Measurements from ENCODE around the gene MLPH.

The MLPH gene

DNA sequence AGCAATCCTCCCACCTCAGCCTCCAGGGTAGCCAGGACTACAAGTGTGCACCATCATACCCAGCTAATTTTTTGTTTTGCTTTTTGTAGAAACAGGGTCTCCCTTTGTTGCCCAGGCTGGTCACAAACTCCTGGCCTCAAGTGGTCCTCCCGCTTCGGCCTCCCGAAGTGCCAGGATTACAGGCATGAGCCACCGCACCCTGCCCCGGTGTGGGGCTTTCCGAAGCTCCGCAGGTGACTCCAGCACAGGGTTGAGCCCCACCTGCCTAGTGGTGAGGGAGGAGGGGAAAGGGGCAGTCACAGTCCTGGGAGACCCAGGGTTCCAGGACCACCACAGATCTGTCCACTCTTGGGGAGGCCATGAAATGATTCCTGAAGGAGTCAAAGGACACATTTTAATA, 84.5 kb downstream of the MLPH start:
- FAIRE-seq, result no peak

DNA sequence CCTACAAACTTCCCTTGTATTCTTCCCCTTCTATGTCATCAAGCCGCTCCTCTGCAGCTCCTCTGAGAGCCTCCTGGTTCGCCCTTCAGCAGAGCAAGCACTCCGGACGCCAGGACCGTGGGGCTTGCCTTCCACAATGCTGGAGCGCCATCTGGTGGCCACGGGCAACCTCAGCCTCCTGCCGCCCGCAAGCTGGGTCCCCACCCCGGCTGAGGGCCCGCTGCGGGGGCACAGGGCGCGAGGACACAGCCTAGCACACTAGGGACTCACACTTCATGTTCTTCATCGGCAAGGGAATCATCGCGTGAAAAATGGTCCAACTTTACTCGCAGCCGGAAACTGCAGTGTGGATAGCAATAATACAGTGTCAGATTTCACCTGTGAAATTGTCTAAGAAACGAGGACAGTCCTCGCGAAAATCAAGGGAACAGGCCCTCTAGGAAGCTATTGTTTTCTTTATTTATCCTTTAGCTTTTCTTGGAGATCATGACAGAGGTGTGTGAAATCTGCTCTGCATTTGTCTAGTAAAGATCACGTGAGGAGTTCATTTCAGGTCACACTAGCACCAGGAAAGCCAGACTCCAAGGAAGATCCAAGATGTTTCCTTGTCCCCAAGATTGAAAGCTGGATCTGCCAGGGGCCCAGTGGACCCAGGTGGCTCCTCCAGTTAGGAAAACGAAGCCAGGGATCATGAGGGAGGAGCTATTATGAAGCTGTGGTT, 85.1 kb downstream of the MLPH start:
- no peak for FAIRE-seq

DNA sequence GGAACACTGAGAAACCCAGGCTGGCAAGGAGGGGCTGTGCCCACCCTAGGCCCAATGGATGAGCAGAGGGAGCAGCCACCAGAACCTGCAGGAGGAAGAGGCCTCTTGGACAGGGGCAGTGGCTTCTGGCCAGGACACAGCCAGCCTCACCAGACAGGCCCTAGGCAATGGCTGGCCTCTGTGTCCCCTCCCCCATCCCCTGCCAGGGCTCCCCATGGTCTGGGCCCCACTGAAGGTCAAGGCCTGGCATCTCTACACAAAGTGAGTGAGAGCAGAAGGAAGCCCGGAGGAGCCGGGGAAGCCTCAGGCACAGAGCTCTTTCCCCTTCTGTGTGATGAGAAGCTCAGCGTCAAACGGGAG, 85.7 kb downstream of the MLPH start:
- no peak for FAIRE-seq

DNA sequence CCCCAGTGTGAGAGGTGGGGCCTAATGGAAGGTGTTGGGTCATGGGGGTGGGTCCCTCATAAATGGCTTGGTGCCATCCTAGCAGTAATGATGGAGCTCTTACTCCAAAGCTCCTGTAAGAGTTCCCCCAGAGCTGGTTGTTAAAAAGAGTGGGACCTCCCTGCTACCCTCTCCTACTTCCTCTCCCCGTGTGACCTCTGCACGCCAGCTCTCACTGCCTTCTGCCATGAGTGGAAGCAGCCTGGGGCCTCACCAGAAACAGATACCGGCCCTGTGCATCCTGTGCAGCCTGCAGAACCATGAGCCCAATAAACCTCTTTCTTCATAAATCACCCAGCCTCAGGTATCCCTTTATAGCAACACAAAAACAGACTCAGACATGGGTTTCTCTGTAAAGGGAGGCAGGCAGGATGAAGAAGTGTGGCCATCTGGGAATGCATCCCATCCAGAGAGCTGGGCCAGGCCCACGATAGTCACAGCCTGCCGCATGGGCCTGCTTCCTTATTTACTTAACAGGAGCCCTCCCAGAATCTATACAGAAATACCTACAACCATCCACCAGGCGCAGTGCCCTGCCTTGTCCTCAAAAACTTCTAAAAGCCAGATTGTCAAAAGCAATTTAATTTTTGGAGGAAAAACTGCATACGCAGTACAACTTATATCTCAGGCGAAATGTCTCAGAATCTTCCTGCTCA, 86.8 kb downstream of the MLPH start:
- no peak for FAIRE-seq

DNA sequence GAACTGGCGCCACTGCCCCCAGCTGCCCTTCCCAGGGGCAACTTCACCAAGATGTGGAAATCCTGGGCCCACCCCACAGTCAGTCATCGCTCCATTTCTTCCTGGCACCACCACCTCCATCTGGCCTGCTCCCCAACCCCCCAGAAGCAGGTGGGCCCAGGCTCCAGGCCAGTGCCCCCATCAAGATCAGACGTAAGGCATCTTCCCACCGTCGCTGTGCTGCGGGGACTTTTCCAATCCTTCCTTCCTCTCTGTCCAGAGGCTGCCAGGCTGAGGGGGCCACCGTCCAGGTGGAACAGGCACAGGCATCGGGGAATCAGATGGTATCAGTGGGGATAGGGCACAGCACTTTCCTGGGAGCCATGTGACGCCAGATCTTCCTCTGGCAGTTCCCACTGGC, 87.4 kb downstream of the MLPH start:
- FAIRE-seq, result no peak

DNA sequence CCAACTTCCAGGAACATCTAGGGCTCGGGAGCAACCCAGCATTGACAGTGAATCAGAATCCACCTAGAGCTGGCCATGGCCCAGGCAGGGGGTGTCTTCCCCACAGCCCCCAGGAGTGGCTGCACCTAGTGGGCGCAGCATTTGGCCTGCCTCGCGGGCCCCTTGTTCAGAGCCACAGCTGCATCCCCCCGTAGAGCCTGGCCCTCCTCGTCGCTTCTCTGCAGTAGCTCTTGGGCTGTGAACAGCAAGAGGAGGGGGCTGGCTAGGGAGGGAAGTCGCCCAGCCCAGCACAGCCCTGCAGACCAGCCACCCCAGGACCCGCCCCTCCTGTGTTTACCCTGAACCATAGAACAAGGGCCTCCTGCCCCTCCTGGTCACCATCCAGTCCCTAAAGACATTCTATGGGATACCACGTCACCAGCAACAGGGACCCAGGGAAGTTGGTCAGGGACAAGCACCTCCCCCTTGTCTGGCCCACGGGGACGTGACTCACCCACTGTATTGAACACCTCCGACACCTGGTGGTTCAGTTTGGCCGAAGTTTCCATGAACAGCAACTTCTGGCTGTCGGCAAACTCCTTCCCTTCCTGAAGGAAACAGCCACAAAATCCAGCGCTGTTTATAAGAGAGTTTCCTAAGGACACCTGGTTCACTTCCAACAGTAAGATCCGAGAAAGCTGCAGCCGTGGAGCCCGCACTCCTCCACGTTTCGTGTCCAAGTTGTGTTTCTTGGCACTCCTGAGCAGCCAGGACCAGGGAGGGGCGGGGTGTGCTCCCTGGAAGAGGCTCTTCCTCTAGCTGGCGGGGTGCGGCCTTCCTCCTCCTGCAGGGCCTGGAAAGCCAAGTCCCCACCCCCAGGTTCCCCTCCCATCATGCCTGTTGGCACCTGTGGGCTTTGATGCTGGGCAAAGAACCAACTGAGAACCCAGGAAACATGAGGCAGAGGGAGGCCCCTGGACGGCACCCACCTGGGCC, 88.1 kb downstream of the MLPH start:
- no peak for FAIRE-seq

DNA sequence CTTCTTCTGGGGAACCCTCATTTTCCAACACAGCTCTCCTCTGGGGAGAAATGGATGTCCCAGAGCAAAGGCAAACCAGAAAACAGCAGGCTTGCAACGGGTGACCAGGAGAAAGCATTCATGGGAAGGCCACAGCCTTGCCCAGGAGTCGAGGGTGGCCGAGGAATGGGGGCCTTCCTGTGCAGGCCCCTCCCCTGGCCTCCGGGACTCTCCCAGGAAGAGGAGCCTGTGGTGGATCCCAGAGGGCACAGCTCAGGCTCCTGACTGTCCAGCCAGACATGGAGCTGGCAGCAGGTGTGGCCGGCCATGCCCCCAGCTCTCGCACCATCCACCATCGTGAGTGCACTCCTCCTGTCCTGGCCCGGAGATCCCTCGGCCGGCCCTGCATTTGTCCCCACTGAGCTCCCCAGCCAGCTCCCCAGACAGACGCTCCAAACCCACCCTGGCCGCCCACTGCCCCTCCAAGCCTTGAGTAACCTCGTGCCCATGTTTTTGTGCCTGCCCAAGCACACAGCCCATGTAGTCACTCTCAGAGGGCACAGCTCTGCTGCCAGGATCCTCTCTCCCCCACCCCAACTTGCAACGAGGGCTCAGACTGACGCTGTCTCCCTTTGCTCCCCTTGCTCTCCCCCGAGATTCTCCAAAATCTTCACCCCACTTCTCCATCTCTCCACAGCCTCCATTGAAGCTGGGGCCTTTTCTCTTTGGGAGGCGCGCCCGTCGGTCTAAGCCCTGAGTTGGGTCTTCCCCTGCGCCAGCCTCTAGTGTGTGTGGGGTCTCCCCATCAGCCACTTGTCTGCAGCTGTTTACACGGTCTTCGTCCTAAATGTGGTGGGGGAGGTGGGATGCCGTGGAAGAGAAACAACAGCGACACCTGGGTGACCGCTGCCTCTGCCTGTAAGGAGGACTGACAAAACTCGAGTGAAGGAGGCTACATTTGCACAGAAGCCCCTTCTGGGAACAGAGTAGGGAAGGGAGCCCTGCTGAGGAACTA, 89.1 kb downstream of the MLPH start:
- FAIRE-seq, result no peak

DNA sequence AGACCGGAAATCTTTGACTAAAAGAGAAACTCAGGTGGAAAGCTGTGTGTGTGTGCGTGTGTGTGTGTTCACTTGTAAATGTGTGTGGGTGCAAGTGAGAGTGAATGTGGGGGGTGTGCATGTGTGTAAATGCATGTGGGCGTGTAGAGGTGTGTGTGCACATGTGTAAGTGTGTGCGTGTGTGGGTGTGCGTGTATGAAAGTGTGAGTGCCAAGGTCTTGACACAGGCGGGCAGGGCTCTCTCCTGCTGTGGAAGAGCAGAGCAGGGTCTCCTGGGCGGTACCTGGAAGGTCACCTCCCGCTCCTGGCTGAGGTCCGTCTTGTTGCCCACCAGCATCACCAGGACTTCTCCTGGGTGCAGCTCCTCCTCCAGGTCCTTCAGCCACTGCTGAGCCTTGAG, 89.9 kb downstream of the MLPH start:
- no peak for FAIRE-seq

DNA sequence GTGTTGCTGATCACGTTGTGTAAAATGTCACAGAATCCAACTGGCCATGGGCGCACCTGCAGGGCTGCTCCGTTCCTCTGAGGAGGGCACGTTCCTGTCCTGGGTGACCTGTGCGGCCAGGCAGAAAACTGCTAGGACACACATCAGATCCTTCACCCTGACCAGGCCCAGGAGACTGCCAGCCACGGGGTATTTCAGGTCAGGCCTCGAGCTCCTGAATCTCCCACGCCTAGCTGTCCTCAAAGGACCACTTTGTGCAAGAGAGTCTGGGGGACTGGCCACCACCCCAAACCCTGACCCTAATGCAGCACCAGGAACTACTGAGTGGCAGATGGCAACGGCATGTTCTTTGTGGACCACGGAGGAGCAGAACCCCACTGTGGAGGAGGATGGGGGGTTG, 90.4 kb downstream of the MLPH start:
- FAIRE-seq, result no peak

DNA sequence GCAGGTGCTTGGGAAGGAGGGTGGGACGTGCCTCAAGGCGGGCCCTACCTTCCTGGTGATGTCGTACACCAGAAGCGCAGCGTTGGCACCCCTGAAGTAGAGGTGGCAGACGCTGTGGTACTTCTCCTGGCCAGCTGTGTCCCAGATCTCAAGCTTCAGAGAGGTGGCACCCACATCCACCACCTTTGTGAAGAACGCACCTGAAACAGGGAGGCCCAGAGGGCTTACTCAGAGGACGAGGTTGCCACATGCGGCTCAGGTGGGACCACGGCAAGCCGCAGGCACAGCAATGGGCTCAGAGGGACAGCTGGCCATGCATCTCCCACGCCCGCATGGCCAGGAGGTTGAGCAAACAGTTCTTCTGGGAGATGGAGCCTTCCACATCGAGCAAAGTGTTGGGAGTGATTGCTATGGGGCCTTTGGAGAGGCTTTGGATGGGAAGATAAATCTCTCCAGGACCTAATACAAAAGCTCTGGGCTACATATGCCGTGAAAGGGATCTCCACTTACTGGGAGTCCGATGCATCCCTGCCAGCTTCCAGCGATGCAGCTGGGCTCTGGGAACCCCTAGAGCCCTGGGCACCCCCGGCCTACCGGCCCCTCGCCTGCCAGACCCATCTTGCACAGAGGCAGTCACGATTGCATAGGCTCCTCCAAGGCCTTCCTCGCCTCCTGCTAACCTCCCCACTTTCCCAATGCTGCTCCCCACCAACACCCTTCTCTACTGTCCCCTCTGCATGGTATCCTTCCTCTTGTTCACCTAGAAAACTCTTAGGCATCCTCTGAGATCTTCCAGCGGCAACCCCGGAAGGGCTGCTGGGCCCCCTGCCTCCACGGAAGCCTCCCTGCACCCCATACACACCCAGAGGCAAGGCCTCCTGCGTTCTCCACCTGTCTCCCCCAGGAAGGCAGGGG, 91.2 kb downstream of the MLPH start:
- no peak for FAIRE-seq

DNA sequence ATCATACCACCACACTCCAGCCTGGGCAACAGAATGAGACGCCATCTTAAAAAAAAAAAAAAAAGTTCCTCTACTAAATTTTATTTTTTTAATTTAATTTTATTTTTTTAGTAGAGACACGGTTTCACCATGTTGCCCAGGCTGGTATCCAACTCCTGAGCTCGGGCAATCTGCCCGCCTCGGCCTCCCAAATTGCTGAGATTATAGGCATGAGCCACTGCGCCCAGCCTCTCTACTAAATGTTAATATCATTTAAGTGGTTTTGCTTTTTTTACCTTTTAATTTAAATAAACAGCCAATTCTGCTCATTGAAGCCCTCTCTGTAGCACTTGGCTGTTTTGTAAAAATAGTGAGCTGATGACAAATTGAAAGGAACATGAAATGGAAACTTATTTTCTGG, 94.3 kb downstream of the MLPH start:
- no peak for FAIRE-seq

DNA sequence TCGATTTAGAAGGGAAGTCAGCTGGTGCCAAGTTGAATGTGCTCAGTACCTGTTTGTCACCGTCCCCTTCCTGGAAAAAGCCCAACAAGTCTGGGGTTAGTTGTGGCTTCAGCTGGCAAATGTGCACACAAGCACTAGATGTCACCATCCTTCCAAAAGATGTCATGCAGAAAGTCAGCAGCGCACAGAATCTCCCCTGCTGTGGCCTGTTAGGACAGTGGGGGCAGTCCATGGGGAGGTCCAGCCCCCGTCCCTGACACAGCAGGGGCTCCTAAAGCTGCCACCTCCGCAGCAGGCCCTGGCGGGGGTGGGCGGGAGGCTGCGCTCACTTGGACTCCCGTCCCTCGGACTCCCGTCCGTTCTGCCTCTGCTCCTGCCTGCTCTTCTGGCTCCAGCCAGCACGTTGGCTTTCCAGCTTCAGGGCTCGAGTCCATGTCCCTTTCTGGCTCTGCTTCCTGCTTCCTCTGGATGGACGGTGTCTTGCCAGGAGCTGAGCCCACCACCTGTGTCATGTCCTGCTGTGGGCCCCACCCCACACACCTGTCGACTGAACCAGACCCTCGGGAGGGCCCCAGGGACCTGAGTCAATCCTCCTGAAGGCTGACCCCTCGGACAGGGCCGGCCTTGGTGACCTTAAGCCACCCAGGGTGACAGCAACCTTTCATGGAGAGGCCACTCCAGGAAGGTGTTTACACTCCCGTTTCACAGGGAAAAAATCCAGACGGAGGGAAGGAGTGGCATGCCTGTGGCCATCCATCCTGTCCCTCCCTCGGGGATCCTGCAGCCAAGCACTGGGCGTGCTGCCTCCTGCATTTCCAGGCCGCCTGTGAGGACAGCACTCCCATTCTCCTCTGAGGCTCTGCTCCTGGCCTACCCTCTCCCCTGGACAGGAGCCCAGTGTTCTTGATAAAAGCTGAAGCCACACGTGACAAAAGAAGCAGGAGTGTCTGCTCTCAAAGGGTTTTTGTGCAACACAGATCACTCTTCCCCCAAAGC, 95.0 kb downstream of the MLPH start:
- FAIRE-seq, result no peak

DNA sequence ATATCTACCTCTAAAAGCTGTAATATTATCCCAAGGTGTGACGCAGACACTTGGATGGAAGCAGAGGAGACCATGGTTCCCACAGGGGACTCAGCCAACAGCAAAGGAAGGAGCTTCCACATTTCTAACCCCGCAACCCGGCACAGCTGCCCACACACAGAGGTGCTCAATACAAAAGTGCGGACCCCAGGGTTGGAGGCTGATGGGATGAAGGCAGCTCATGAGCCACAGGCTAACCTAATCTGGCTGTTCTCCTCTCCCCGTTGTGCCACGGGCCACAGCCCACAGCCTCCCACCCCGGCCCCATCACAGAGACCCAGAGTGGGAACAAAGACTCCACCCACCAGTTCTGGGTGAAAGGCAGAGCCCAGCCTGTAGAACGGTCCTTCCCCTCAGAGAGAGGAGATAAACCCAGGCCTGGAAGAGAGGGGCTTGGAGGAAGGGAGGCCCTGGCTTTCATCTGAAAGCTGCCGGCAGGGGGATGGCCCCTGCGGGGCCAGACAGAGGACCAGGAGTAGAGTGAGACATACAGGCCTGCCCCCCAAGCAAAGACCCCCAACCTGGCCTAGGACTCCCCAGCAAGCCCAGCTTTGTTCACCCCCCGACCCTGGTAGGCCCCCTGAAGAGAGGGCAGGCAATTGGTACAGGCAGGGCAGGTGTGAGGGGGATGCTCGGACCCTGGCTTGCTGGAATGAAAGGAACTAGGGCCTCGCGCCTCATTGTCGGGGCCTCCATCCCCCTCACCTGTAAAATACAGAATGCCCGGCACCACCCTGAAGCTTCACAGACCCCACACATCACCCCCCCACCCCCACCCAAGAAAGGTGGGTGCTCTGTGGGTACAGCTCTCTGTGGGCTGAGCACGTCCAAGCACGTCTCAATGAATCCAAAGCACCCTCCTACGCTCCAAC, 96.6 kb downstream of the MLPH start:
- no peak for FAIRE-seq

DNA sequence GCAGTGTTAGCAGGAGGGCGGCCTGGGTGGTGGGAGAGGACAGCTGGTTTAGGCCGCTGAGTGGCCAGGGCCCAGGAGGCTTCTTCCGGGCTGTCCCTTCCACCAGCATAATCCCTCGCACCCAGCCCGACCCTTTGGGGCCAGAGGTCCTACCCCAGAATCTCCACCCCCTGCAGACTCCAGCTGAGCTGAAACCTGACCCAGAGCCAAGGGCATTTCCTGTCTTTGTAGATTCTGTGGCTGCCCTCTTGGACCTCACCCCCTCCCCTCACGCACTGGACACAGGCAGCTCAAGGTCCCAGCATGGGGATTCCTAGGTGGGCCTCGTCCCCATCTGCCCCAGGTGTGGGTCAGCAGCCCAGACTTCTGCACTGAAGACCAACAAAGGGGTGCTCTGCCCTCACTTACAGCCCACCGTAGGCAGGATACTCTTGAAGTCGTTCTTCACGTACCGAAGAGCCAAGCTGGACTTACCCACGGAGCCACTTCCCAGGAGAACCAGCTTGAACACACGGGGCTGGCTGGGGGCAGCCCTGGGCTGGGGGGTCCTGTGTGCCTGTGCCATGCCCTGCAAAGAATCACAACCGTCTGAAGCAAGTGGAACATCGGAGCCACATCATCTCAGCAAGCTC, 98.7 kb downstream of the MLPH start:
- no peak for FAIRE-seq

DNA sequence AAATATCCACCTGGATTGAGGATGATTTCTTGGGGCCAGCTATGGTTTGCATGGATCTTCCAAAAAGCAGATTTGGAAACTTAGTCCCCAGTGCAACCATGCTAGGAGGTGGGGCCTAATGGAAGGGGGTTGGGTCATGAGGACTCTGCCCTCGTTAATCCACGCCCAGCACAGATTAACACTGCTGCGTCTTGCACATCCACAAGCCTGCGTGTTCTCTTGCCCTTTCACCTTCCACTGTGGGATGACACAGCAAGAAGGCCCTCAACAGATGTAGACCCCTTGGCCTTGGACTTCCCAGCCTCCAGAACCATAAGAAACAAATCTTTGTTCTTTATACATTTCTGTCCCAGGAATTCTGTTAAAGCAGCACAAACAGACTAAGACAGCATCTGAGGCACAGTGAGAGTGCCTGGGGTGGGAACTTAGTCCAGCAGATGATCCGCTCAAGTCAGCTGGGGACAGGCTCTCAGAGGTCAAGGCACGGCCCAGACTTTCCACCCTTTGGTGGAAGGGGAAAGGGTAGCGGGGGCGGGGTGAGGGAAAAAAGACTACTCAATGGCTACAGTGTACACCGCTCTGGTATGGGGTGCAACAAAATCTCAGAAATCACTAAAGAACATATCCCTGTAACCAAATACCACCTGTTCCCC, 101.1 kb downstream of the MLPH start:
- FAIRE-seq, result no peak

DNA sequence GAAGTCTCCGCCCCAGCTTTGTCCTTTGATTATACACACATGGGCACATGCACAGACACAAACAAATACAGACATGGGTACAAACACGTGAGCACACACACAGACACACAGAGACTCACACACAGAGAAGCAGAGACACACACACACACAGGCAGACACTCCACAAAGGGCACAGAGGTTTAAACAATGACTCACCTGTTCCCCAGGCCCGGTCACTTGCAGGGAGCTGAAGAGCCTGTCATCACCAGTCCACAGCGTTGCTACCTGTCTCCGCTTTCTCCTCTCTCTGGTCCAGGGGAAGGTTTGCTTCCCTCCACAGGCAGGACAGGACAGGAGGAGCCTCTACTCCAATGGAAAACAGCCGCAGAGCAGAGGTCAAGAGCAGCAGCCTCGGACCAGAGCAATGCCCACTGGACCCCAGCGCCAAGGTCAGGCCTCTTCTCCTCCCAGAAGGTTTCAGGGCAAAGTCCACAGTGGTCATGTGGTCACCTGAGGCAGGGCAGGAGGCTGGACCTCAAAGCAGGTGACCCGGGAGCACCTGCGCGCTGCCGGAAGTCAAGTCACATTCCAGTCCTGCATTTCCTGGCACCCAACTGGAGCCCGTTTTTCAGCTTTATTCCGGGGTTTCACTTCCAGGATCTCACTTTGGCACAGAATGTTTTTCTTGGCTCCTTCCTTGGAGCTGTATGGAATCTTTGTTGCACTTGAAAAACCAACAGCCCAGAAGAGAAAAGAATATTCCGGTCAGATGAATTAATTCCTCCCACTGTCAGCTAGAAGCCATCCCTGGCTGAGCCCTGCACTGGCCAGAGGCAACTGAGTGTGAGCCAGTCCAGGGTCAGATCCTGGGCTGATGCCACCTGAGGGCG, 103.5 kb downstream of the MLPH start, which contains the start of gene RAB17:
TSS of gene RAB17 (minus strand) at position 463 of the 869 bp plus-strand sequence. CDS start 4,580 bp downstream, outside the sequence.
- no peak for FAIRE-seq
